ENCODE measurements around the gene RIMS1.
"Not testable (repeated sequence)": the region's sequence is repeated elsewhere in the genome, so short reads cannot be mapped to it uniquely, and the experiment has no call there.

The RIMS1 gene

GRCh38 chr6:72248621-72249020 is 362.3 kb downstream of the RIMS1 start:
- no peak for DNase-seq

GRCh38 chr6:72250664-72251063 is 364.3 kb downstream of the RIMS1 start:
- DNase-seq: no peak

GRCh38 chr6:72260489-72260888 is 374.1 kb downstream of the RIMS1 start:
- DNase-seq: no peak

GRCh38 chr6:72261554-72261953 is 375.2 kb downstream of the RIMS1 start:
- no peak for DNase-seq

- no peak for DNase-seq
Measured at GRCh38 chr6:72262254-72262653, 375.9 kb downstream of the RIMS1 start.

- no peak for DNase-seq
Measured at GRCh38 chr6:72267470-72267869, 381.1 kb downstream of the RIMS1 start.

GRCh38 chr6:72271531-72271930 is 385.2 kb downstream of the RIMS1 start:
- no peak for DNase-seq

GRCh38 chr6:72272958-72273357 is 386.6 kb downstream of the RIMS1 start:
- no peak for DNase-seq

GRCh38 chr6:72275888-72276287 is 389.5 kb downstream of the RIMS1 start:
- no peak for DNase-seq

- no peak for DNase-seq
Measured at GRCh38 chr6:72282201-72282600, 395.9 kb downstream of the RIMS1 start.

- no peak for DNase-seq
Measured at GRCh38 chr6:72283571-72283970, 397.2 kb downstream of the RIMS1 start.

- DNase-seq: no peak
Measured at GRCh38 chr6:72286911-72287311, 400.6 kb downstream of the RIMS1 start.

- DNase-seq: no peak
Measured at GRCh38 chr6:72287801-72288200, 401.5 kb downstream of the RIMS1 start.

- no peak for DNase-seq
Measured at GRCh38 chr6:72288592-72288991, 402.2 kb downstream of the RIMS1 start.

GRCh38 chr6:72290620-72291019 is 404.3 kb downstream of the RIMS1 start:
- no peak for DNase-seq

GRCh38 chr6:72296375-72296774 is 410.0 kb downstream of the RIMS1 start:
- DNase-seq: no peak

- DNase-seq: no peak
Measured at GRCh38 chr6:72305971-72306370, 419.6 kb downstream of the RIMS1 start.

GRCh38 chr6:72316675-72317380 is 430.5 kb downstream of the RIMS1 start:
- no peak for DNase-seq

GRCh38 chr6:72321788-72322187 is 435.4 kb downstream of the RIMS1 start:
- DNase-seq: no peak

GRCh38 chr6:72322771-72323170 is 436.4 kb downstream of the RIMS1 start:
- DNase-seq: no peak

GRCh38 chr6:72324591-72324990 is 438.2 kb downstream of the RIMS1 start:
- no peak for DNase-seq

- DNase-seq: no peak
Measured at GRCh38 chr6:72328775-72329174, 442.4 kb downstream of the RIMS1 start.

- not testable (repeated sequence) for DNase-seq
Measured at GRCh38 chr6:72335203-72335602, 448.9 kb downstream of the RIMS1 start.

- no peak for DNase-seq
Measured at GRCh38 chr6:72348926-72349325, 462.6 kb downstream of the RIMS1 start.

- no peak for DNase-seq
Measured at GRCh38 chr6:72350296-72350881, 464.0 kb downstream of the RIMS1 start.
